ENCODE data around the gene AP1S3. TPM values are rescaled to one million over a fixed set of nuclear protein-coding genes. Genes with fewer than 3 reads are reported as not detected.
"Not testable (repeated sequence)": the region's sequence is repeated elsewhere in the genome, so short reads cannot be mapped to it uniquely, and the experiment has no call there.

AP1S3 gene
- total and polyA plus RNA-seq, 2 donors (not counting 3 experiments of a cell fraction or from before 2014, with no cell fraction given): 0.69 to 3.8 TPM

DNA sequence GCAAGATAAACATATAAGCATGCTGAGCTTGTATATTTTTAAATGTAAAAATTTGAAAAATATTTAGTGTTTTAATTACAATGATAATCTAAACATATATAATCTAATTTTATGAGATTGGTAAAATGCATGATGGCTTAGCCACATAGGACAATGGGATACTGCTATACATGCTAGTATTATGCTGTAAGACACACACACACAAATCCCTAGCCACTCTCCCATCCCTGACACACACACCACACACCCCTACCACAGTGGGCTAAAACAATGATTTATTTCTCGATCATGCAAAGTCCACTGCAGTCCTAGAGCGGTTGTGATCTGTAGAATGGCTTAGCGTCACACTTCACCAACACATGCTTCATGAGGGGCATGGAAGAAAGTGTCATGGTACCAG lies 36.3 kb upstream of the AP1S3 start:
- POLR2A ChIA-PET: no interaction called here
- FAIRE-seq: no peak
- no TSS peak for BruUV-seq (replicated peaks)

DNA sequence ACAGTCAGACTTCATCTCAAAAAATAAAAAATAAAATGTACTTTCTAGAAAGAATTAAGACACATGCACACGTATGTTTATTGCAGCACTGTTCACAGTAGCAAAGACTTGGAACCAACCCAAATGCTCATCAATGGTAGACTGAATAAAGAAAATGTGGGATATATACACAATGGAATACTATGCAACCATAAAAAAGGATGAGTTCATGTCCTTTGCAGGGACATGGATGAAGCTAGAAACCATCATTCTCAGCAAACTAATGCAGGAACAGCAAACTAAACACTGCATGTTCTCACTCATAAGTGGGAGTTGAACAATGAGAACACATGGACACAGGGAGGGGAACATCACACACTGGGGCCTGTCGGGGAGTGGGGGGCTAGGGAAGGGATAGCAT lies 35.4 kb upstream of the AP1S3 start:
- intact Hi-C loops (cut with micrococcal nuclease); H3K9ac ChIP-seq (replicated peaks; ENCODE audit: extremely low read depth, insufficient read depth, low read length); dilution Hi-C loops (cut with MboI; ENCODE audit: extremely low pct_ligation_motif_present, low sequenced_read_pairs); H3K4me3 ChIP-seq (replicated peaks in 1 of 3; ENCODE audit: insufficient read depth in 1 of 3, low read depth in 1 of 3, low read length in 3 of 3); H3K4me2 ChIP-seq (ENCODE audit: insufficient read depth, low read length); H3K4me1 ChIP-seq (ENCODE audit: control insufficient read depth, extremely low read depth, insufficient read depth, low read length); H3K27ac ChIP-seq (ENCODE audit: insufficient read depth, low read depth, low read length); H2AFZ ChIP-seq (ENCODE audit: low read depth, low read length); H3K9me1 ChIP-seq (replicated peaks; ENCODE audit: control insufficient read depth, extremely low read depth, insufficient read depth, low read length); DNase-seq (ENCODE audit: low read depth, low spot score); H3K79me2 ChIP-seq (ENCODE audit: control insufficient read depth, insufficient read depth, low read length); H3K27me3 ChIP-seq (ENCODE audit: control insufficient read depth in 2 of 2, insufficient read depth in 2 of 2, low read length in 2 of 2); H4K20me1 ChIP-seq (replicated peaks; ENCODE audit: control insufficient read depth, extremely low read depth, insufficient read depth, low read length); H3K9me3 ChIP-seq (replicated peaks; ENCODE audit: control insufficient read depth, insufficient read depth, low read length); FAIRE-seq; POLR2A ChIA-PET; BruUV-seq (replicated peaks): not testable (repeated sequence)
- CTCF ChIA-PET: interaction anchor here (1.5 kb wide), 1 partner anchor 12 kb away, joined by 3 read pairs; no protein-coding TSS in a partner anchor
- peaks cover 8 to 24% of the 10 kb centered on the region in 2 experiments for H3K36me3 ChIP-seq (ENCODE audit: control insufficient read depth in 2 of 2, extremely low read depth in 1 of 2, insufficient read depth in 2 of 2, low read length in 2 of 2)

More for the DNA sequence above, 36.3 kb upstream of the AP1S3 start:
- H3K9me1 ChIP-seq (replicated peaks; ENCODE audit: control insufficient read depth, extremely low read depth, insufficient read depth, low read length): no peaks in the 10 kb centered on the region
- dilution Hi-C loops (cut with MboI; ENCODE audit: extremely low pct_ligation_motif_present, low sequenced_read_pairs) (no loop called here), intact Hi-C loops (cut with micrococcal nuclease) (no loop called here)
- H4K20me1 ChIP-seq (replicated peaks; ENCODE audit: control insufficient read depth, extremely low read depth, insufficient read depth, low read length): no peaks in the 10 kb centered on the region
- TF ChIP-seq MYC (IDR thresholded peaks at IDR 0.05; ENCODE audit: low read depth, low read length) (no peak), POLR2A (IDR thresholded peaks at IDR 0.05; ENCODE audit: low read depth, low read length) (no peak), GATA2 (IDR thresholded peaks at IDR 0.05; ENCODE audit: insufficient read depth, insufficient read length, low read depth, low read length) (no peak), POLR2AphosphoS5 (IDR thresholded peaks at IDR 0.05; ENCODE audit: insufficient read depth, low read depth, low read length) (no peak), JUN (IDR thresholded peaks at IDR 0.05; ENCODE audit: borderline replicate concordance, insufficient read depth, insufficient read length, low read depth) (no peak), FOS (IDR thresholded peaks at IDR 0.05; ENCODE audit: borderline replicate concordance, insufficient read depth, low read length) (no peak), EZH2 (IDR thresholded peaks at IDR 0.05; ENCODE audit: borderline replicate concordance, low read depth, low read length, severe bottlenecking) (no peak)
- TF ChIP-seq, protein P1, sequence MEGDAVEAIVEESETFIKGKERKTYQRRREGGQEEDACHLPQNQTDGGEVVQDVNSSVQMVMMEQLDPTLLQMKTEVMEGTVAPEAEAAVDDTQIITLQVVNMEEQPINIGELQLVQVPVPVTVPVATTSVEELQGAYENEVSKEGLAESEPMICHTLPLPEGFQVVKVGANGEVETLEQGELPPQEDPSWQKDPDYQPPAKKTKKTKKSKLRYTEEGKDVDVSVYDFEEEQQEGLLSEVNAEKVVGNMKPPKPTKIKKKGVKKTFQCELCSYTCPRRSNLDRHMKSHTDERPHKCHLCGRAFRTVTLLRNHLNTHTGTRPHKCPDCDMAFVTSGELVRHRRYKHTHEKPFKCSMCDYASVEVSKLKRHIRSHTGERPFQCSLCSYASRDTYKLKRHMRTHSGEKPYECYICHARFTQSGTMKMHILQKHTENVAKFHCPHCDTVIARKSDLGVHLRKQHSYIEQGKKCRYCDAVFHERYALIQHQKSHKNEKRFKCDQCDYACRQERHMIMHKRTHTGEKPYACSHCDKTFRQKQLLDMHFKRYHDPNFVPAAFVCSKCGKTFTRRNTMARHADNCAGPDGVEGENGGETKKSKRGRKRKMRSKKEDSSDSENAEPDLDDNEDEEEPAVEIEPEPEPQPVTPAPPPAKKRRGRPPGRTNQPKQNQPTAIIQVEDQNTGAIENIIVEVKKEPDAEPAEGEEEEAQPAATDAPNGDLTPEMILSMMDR (IDR thresholded peaks at IDR 0.05; ENCODE audit: extremely low read depth in 1 of 2, insufficient read depth in 1 of 2, low read depth in 1 of 2, low read length in 2 of 2): no peak
- TF ChIP-seq, protein P2, sequence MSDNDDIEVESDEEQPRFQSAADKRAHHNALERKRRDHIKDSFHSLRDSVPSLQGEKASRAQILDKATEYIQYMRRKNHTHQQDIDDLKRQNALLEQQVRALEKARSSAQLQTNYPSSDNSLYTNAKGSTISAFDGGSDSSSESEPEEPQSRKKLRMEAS (IDR thresholded peaks at IDR 0.05; ENCODE audit: insufficient read depth, insufficient read length): no peak
- H3K27ac ChIP-seq (ENCODE audit: insufficient read depth, low read depth, low read length): no peak overlapping the region
- no peak overlapping the region for H3K9ac ChIP-seq (replicated peaks; ENCODE audit: extremely low read depth, insufficient read depth, low read length)
- H3K36me3 ChIP-seq (ENCODE audit: control insufficient read depth in 2 of 2, extremely low read depth in 1 of 2, insufficient read depth in 2 of 2, low read length in 2 of 2): peaks cover 15 to 31% of the 10 kb centered on the region in 2 experiments
- H3K4me1 ChIP-seq (ENCODE audit: control insufficient read depth, extremely low read depth, insufficient read depth, low read length): no peaks in the 10 kb centered on the region
- no peaks in the 10 kb centered on the region for H3K9me3 ChIP-seq (replicated peaks; ENCODE audit: control insufficient read depth, insufficient read depth, low read length)
- no peak for DNase-seq (ENCODE audit: low read depth, low spot score)
- H2AFZ ChIP-seq (ENCODE audit: low read depth, low read length): no peak overlapping the region
- H3K79me2 ChIP-seq (ENCODE audit: control insufficient read depth, insufficient read depth, low read length): no peaks in the 10 kb centered on the region
- no peak overlapping the region for H3K4me2 ChIP-seq (ENCODE audit: insufficient read depth, low read length)
- H3K27me3 ChIP-seq (ENCODE audit: control insufficient read depth in 2 of 2, insufficient read depth in 2 of 2, low read length in 2 of 2): no peaks in the 10 kb centered on the region
- H3K4me3 ChIP-seq (replicated peaks in 1 of 3; ENCODE audit: insufficient read depth in 1 of 3, low read depth in 1 of 3, low read length in 3 of 3): no peak overlapping the region
- CTCF ChIA-PET: no interaction called here

DNA sequence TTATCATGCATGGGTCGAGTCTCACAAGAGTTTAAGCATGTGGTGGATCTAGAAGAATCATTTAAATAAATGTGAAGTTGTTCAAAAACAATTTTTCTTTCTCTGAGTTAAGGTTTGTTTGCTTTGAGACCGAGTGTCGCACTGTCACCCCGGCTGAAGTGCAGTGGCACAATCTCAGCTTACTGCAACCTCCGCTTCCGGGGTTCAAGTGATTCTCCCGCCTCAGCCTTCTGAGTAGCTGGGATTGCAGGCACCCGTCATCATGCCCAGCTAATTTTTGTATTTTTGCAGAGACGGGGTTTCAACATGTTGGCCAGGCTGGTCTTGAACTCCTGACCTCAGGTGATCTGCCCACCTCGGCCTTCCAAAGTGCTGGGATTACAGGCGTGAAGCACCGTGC lies 34.3 kb upstream of the AP1S3 start:
- H2AFZ ChIP-seq (ENCODE audit: low read depth, low read length); H3K9me3 ChIP-seq (replicated peaks; ENCODE audit: control insufficient read depth, insufficient read depth, low read length); H3K9me1 ChIP-seq (replicated peaks; ENCODE audit: control insufficient read depth, extremely low read depth, insufficient read depth, low read length); H3K27ac ChIP-seq (ENCODE audit: insufficient read depth, low read depth, low read length); H3K4me3 ChIP-seq (replicated peaks in 1 of 3; ENCODE audit: insufficient read depth in 1 of 3, low read depth in 1 of 3, low read length in 3 of 3); H3K4me1 ChIP-seq (ENCODE audit: control insufficient read depth, extremely low read depth, insufficient read depth, low read length); BruUV-seq (replicated peaks); H3K27me3 ChIP-seq (ENCODE audit: control insufficient read depth in 2 of 2, insufficient read depth in 2 of 2, low read length in 2 of 2); POLR2A ChIA-PET; H3K79me2 ChIP-seq (ENCODE audit: control insufficient read depth, insufficient read depth, low read length); dilution Hi-C loops (cut with MboI; ENCODE audit: extremely low pct_ligation_motif_present, low sequenced_read_pairs); H4K20me1 ChIP-seq (replicated peaks; ENCODE audit: control insufficient read depth, extremely low read depth, insufficient read depth, low read length); intact Hi-C loops (cut with micrococcal nuclease); H3K4me2 ChIP-seq (ENCODE audit: insufficient read depth, low read length); FAIRE-seq; DNase-seq (ENCODE audit: low read depth, low spot score); H3K9ac ChIP-seq (replicated peaks; ENCODE audit: extremely low read depth, insufficient read depth, low read length): not testable (repeated sequence)
- CTCF ChIA-PET: interaction anchor here (1.4 to 1.5 kb wide), 2 partner anchors 10 to 11 kb away, joined by 3 read pairs; no protein-coding TSS in a partner anchor
- peaks cover 5 to 14% of the 10 kb centered on the region in 2 experiments for H3K36me3 ChIP-seq (ENCODE audit: control insufficient read depth in 2 of 2, extremely low read depth in 1 of 2, insufficient read depth in 2 of 2, low read length in 2 of 2)
